Measurements from ENCODE around the gene RNF126.

Gene RNF126

GRCh38 chr19:640606-641189 lies 22.3 kb downstream of the RNF126 start:
- Histone ChIP-seq H3K4me1 (ENCODE audit: control insufficient read depth, low read length) (peaks cover 25% of the 10 kb centered on the region), H3K79me2 (ENCODE audit: control insufficient read depth, low read length) (no peaks in the 10 kb centered on the region), H3K9me2 (replicated peaks; ENCODE audit: control insufficient read depth, low read length) (no peaks in the 10 kb centered on the region), H4K20me1 (ENCODE audit: control insufficient read depth, insufficient read depth, low read depth, low read length) (peaks cover 2% of the 10 kb centered on the region; the same call in 1 of the 2 replicates), H3K9me3 (ENCODE audit: control insufficient read depth, insufficient read depth, low read length) (no peaks in the 10 kb centered on the region), H3K27me3 (ENCODE audit: control insufficient read depth, low read length) (peaks cover 2% of the 10 kb centered on the region; the same call in 1 of the 2 replicates), H3K27ac (ENCODE audit: low read depth, low read length) (no peak overlapping the region), H3K4me3 (ENCODE audit: low read length) (no peak overlapping the region), H3K4me2 (ENCODE audit: low read length) (no peak overlapping the region), H3K36me3 (ENCODE audit: control insufficient read depth, low read length) (peaks cover 14% of the 10 kb centered on the region), H3F3A (ENCODE audit: control insufficient read depth, insufficient read depth) (no peaks in the 10 kb centered on the region; the same call in 1 of the 2 replicates)
- TF ChIP-seq CTCF (IDR thresholded peaks at IDR 0.05; ENCODE audit: low read depth, low read length, poor library complexity, severe bottlenecking) (no peak), EZH2phosphoT487 (IDR thresholded peaks at IDR 0.05; ENCODE audit: borderline replicate concordance, low read length) (no peak)

- peak overlapping the region; percentile 65 for H3K4me2 ChIP-seq (ENCODE audit: low read length)
- no peaks in the 10 kb centered on the region for H3K9me2 ChIP-seq (replicated peaks; ENCODE audit: control insufficient read depth, low read length)
- peaks cover 13% of the 10 kb centered on the region for H3K36me3 ChIP-seq (ENCODE audit: control insufficient read depth, low read length)
- H3K27me3 ChIP-seq (ENCODE audit: control insufficient read depth, low read length), result peaks cover 2% of the 10 kb centered on the region; the same call in 1 of the 2 replicates
- H3K79me2 ChIP-seq (ENCODE audit: control insufficient read depth, low read length), result no peaks in the 10 kb centered on the region
- peak overlapping the region; percentile 56 for H3K4me3 ChIP-seq (ENCODE audit: low read length)
- no peaks in the 10 kb centered on the region; the same call in 1 of the 2 replicates for H3F3A ChIP-seq (ENCODE audit: control insufficient read depth, insufficient read depth)
- peaks cover 2% of the 10 kb centered on the region; the same call in 1 of the 2 replicates for H4K20me1 ChIP-seq (ENCODE audit: control insufficient read depth, insufficient read depth, low read depth, low read length)
- TF ChIP-seq CTCF (IDR thresholded peaks at IDR 0.05; ENCODE audit: low read depth, low read length, poor library complexity, severe bottlenecking) (no peak), EZH2phosphoT487 (IDR thresholded peaks at IDR 0.05; ENCODE audit: borderline replicate concordance, low read length) (no peak)
- peaks cover 25% of the 10 kb centered on the region for H3K4me1 ChIP-seq (ENCODE audit: control insufficient read depth, low read length)
- H3K9me3 ChIP-seq (ENCODE audit: control insufficient read depth, insufficient read depth, low read length), result no peaks in the 10 kb centered on the region
- H3K27ac ChIP-seq (ENCODE audit: low read depth, low read length), result no peak overlapping the region
Observed at GRCh38 chr19:640161-640558, 22.9 kb downstream of the RNF126 start.

- H4K20me1 ChIP-seq (ENCODE audit: control insufficient read depth, insufficient read depth, low read depth, low read length), result peaks cover 2% of the 10 kb centered on the region; the same call in 1 of the 2 replicates
- H3K9me3 ChIP-seq (ENCODE audit: control insufficient read depth, insufficient read depth, low read length), result no peaks in the 10 kb centered on the region
- H3K79me2 ChIP-seq (ENCODE audit: control insufficient read depth, low read length), result no peaks in the 10 kb centered on the region
- peak within 1 kb of the TSS; percentile 56 for H3K4me3 ChIP-seq (ENCODE audit: low read length)
- no peak within 1 kb of the TSS for H3K27ac ChIP-seq (ENCODE audit: low read depth, low read length)
- H3K9me2 ChIP-seq (replicated peaks; ENCODE audit: control insufficient read depth, low read length), result no peaks in the 10 kb centered on the region
- H3K36me3 ChIP-seq (ENCODE audit: control insufficient read depth, low read length), result peaks cover 7% of the 10 kb centered on the region
- H3K27me3 ChIP-seq (ENCODE audit: control insufficient read depth, low read length), result peaks cover 2% of the 10 kb centered on the region; the same call in 1 of the 2 replicates
- peak within 1 kb of the TSS; percentile 69 for H3K4me2 ChIP-seq (ENCODE audit: low read length)
- TF ChIP-seq CTCF (IDR thresholded peaks at IDR 0.05; ENCODE audit: low read depth, low read length, poor library complexity, severe bottlenecking), result no peak
- TF ChIP-seq EZH2phosphoT487 (IDR thresholded peaks at IDR 0.05; ENCODE audit: borderline replicate concordance, low read length), result no peak
- H3F3A ChIP-seq (ENCODE audit: control insufficient read depth, insufficient read depth), result no peaks in the 10 kb centered on the region; the same call in 1 of the 2 replicates
- peaks cover 25% of the 10 kb centered on the region for H3K4me1 ChIP-seq (ENCODE audit: control insufficient read depth, low read length)
Observed at GRCh38 chr19:639253-640160, 23.5 kb downstream of the RNF126 start, which contains the start of gene FGF22. Gene FGF22 (plus strand): TSS chr19:639879. CDS start chr19:639926, 47 bp downstream.

All from DOHH2 (cell line).